Measurements from ENCODE around the gene RPA3. TPM values are rescaled to one million over a fixed set of nuclear protein-coding genes. Genes with fewer than 3 reads are reported as not detected.
A peak's percentile ranks its signal among the peaks of the same experiment; 100 is the strongest.

The RPA3 gene
- total and polyA plus RNA-seq, 2 of the 13 experiments (the other 11 are each of a cell fraction or from before 2014, with no cell fraction given), result 38.3 to 154 TPM

- peak; percentile 40; the same call in 1 of the 2 replicates for TF ChIP-seq MAX (IDR thresholded peaks at IDR 0.05)
- 0 out of 2 replicates have a peak, but pooled peaks have one; percentile 32 for TF ChIP-seq PAXIP1 (CRISPR knock-in tag; conservative IDR thresholded peaks at IDR 0.05)
- TF ChIP-seq TFDP2 (CRISPR knock-in tag; IDR thresholded peaks at IDR 0.05), result peak; percentile 44; the same call in 1 of the 2 replicates
- 0 out of 2 replicates have a peak, but pooled peaks have one; percentile 17 for TF ChIP-seq ZBTB33 (CRISPR knock-in tag; IDR thresholded peaks at IDR 0.05)
- no peak for TF ChIP-seq SPEN (CRISPR knock-in tag; IDR thresholded peaks at IDR 0.05; ENCODE audit: low read depth)
- TF ChIP-seq HDAC2 (CRISPR knock-in tag; IDR thresholded peaks at IDR 0.05), result peak; percentile 23; the same call in 1 of the 2 replicates
- TF ChIP-seq ATRX (CRISPR knock-in tag; IDR thresholded peaks at IDR 0.05; ENCODE audit: borderline replicate concordance), result no peak
- no peak for TF ChIP-seq SNAPC4 (CRISPR knock-in tag; IDR thresholded peaks at IDR 0.05)
- TF ChIP-seq ZMYM4 (CRISPR knock-in tag; IDR thresholded peaks at IDR 0.05), result peak; percentile 56; the same call in 1 of the 2 replicates
- peak; percentile 88 for TF ChIP-seq BHLHE40 (IDR thresholded peaks at IDR 0.05; ENCODE audit: low read length)
- TF ChIP-seq SOX5 (CRISPR knock-in tag; IDR thresholded peaks at IDR 0.05; ENCODE audit: borderline replicate concordance), result peak; percentile 29; the same call in 1 of the 2 replicates
- TF ChIP-seq CEBPG (CRISPR knock-in tag; IDR thresholded peaks at IDR 0.05), result peak; percentile 44; the same call in 1 of the 2 replicates
- peak; percentile 73 for TF ChIP-seq CEBPB (IDR thresholded peaks at IDR 0.05; ENCODE audit: borderline replicate concordance, low read depth, low read length)
- TF ChIP-seq ZGPAT (CRISPR knock-in tag; IDR thresholded peaks at IDR 0.05), result peak; percentile 25; the same call in 1 of the 2 replicates
- no peak for TF ChIP-seq ZNF83 (CRISPR knock-in tag; IDR thresholded peaks at IDR 0.05; ENCODE audit: borderline replicate concordance)
- peak; percentile 55 for TF ChIP-seq GATAD2A (CRISPR knock-in tag; IDR thresholded peaks at IDR 0.05)
Observed at GRCh38 chr7:7647495-7648036, 70.8 kb downstream of the RPA3 start (continued).

Measured in HepG2 (cell line).